ENCODE measurements around the gene COL6A1.
"Not testable (repeated sequence)": the region's sequence is repeated elsewhere in the genome, so short reads cannot be mapped to it uniquely, and the experiment has no call there.

The COL6A1 gene

DNA sequence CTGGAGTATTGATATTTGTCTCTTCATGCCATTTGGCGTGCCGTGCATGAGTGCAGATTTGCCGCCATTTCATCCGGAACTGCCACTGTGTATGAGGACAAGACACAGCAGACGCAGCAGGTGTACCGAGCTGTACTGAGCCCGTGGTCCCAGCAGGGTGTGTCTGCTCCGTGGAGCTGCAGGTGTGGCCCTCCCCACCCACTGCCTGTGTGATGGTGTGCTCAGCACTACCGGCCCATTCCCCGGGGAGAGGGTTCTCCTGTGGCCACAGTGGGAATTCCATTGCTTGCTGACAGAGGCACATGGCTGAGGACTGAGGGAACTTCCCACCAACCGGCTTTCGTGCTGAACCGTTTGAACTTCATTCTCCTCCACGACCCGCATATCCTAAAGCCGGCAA is 34.3 kb upstream of the COL6A1 start:
- no peaks in the 10 kb centered on the region for H3K4me1 ChIP-seq (ENCODE audit: control insufficient read depth, insufficient read depth, low read length, poor library complexity, severe bottlenecking)

DNA sequence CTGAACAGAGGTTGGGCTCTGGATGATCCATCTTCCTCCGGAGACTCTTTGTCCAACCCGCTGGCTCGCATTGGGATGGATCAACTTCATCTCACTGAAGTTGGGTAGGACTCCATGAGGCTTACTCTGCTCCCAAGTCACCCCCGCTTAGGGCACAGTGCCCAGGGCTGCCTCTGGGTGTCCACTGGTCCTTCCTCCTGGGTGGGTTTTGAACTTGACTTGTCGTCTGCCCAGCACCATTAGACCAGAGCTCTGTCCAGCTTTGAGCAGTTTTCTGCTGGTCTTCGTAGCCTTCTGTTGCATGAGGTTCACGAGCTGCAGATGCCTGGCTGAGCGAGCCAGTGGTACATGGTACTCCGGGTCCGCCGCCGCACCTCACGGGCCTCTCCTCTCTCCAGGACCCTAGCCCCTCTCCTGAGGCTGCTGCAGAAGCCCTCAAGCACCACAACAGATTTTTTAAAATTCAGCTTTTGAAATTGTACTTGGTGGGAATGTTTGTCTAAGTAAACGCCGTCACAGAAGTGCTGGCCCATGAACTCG is 33.8 kb upstream of the COL6A1 start:
- Histone ChIP-seq H3K27ac (ENCODE audit: insufficient read depth, low read length, poor library complexity, severe bottlenecking) (no peak overlapping the region), H3K4me1 (ENCODE audit: control insufficient read depth, insufficient read depth, low read length, poor library complexity, severe bottlenecking) (no peaks in the 10 kb centered on the region), H3K27me3 (replicated peaks; ENCODE audit: control insufficient read depth, insufficient read depth, low read length, poor library complexity, severe bottlenecking) (no peaks in the 10 kb centered on the region), H3K4me3 (ENCODE audit: insufficient read depth, low read depth, low read length, poor library complexity, severe bottlenecking) (no peak overlapping the region), H3K36me3 (ENCODE audit: control insufficient read depth, insufficient read depth, low read length) (no peaks in the 10 kb centered on the region), H3K9me3 (ENCODE audit: control insufficient read depth, low read length) (no peaks in the 10 kb centered on the region)
- DNase-seq: no peak

More for the DNA sequence above, 34.3 kb upstream of the COL6A1 start:
- Histone ChIP-seq H3K36me3 (ENCODE audit: control insufficient read depth, insufficient read depth, low read length) (no peaks in the 10 kb centered on the region), H3K4me3 (ENCODE audit: insufficient read depth, low read depth, low read length, poor library complexity, severe bottlenecking) (no peak overlapping the region), H3K9me3 (ENCODE audit: control insufficient read depth, low read length) (no peaks in the 10 kb centered on the region), H3K27ac (ENCODE audit: insufficient read depth, low read length, poor library complexity, severe bottlenecking) (no peak overlapping the region), H3K27me3 (replicated peaks; ENCODE audit: control insufficient read depth, insufficient read depth, low read length, poor library complexity, severe bottlenecking) (no peaks in the 10 kb centered on the region)
- no peak for DNase-seq

DNA sequence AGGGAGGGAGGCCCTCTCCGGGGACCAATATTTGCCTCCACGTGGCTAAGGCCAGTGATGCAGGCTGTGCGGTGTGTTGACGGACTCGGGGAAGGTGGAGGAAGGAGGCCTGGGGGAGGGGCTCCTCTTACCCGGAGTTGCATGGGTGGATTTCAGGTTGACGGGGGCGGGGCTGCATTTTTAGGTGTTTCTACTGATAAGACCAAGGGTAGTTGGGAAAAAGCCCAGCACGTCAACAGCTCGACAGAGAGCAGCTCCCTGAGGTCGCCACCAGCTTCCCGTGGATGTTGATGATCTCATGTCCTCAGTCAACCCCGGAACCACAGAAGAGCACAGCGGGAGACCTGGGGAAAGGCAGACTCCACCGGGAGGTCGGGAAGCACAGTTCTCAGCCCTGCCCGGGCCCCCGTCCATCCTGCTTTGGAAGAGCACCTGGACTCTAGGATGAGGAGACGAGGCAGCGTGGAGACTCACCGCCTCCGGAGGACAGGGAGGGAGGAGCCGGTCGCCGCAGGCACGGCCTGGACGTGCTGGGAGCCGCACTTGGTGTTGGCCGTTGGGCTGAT is 32.9 kb upstream of the COL6A1 start:
- Histone ChIP-seq H3K4me1 (ENCODE audit: control insufficient read depth, insufficient read depth, low read length, poor library complexity, severe bottlenecking) (no peaks in the 10 kb centered on the region), H3K9me3 (ENCODE audit: control insufficient read depth, low read length) (no peaks in the 10 kb centered on the region), H3K27ac (ENCODE audit: insufficient read depth, low read length, poor library complexity, severe bottlenecking) (no peak overlapping the region), H3K36me3 (ENCODE audit: control insufficient read depth, insufficient read depth, low read length) (no peaks in the 10 kb centered on the region), H3K4me3 (ENCODE audit: insufficient read depth, low read depth, low read length, poor library complexity, severe bottlenecking) (no peak overlapping the region), H3K27me3 (replicated peaks; ENCODE audit: control insufficient read depth, insufficient read depth, low read length, poor library complexity, severe bottlenecking) (no peaks in the 10 kb centered on the region)
- DNase-seq: no peak

DNA sequence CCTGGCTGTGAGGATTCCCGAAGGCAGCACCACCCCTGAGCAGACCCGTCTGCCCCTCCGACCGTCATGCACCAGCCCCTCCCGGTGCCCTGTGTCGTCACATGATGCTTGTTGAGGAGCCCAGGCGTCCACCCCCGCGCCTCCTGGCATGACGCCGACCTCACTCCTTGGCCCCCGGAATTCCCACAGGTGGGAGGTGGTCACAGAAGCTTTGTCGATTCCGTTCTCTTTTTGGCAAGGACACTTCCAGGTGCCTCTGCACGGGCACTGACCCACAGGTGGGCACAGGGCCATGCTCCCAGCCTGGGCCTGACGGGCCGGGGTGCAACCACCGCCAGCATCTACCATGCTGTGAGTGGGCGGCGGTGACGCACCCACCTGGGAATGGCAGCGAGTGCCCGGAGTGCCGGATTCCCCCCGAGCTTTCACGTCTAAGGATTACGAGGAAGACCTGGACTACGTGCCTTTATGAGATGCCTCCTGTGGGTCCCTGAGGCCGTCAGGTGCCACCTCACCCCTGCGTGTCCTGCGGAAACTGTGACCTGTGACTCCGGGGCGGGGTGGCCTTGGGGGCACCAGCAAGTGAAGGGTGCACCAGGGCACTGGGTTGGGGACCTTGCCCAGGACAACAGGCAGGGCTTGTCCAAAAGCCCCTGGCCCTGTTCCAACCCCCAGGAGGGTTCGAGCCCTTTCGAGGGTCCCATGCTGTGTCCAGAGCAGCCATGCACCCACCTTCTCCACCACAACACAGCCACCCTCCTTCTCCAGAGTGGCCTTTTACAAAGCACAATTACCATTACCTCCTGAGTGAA is 31.4 kb upstream of the COL6A1 start:
- Histone ChIP-seq H3K27ac (ENCODE audit: insufficient read depth, low read length, poor library complexity, severe bottlenecking) (no peak overlapping the region), H3K9me3 (ENCODE audit: control insufficient read depth, low read length) (no peaks in the 10 kb centered on the region), H3K36me3 (ENCODE audit: control insufficient read depth, insufficient read depth, low read length) (no peaks in the 10 kb centered on the region), H3K4me1 (ENCODE audit: control insufficient read depth, insufficient read depth, low read length, poor library complexity, severe bottlenecking) (no peaks in the 10 kb centered on the region), H3K4me3 (ENCODE audit: insufficient read depth, low read depth, low read length, poor library complexity, severe bottlenecking) (no peak overlapping the region), H3K27me3 (replicated peaks; ENCODE audit: control insufficient read depth, insufficient read depth, low read length, poor library complexity, severe bottlenecking) (no peaks in the 10 kb centered on the region)
- no peak for DNase-seq

DNA sequence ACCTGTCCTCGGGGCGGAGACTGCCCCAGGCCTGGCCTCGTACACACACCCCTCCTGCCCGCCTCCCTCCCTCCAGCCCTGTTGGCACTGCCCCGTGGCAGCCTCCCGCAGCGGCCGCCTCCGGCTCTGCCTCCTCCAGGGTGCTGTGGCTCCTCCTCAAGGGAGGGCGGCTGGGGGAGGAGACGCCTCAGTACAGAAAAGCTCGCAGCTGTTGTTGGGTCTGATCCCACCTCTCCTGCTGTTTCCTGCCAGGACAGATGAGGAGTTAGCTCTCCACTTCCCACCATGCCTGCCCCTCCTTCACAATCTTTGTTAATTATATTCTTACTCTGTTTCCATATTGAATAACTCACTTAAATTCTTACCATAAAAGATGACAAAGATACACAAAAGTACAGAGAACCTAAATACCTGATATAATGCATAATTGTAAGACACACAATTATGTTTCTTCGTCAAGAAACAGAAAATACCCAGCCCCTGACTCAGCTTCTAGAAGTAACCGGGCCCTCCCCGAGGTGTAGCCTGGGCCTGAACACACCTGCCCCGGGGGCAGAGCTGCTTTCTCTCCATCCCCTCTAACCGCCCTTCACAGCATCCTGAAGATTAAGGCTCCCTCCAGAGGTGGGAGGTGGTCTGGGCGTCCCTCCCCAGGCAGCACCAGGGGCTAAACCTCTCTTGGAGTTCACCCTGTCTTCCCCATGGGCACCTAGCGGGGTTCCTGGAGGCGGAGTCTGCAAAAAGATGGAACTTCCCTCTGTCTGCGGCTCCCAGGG is 30.6 kb upstream of the COL6A1 start:
- DNase-seq: no peak
- Histone ChIP-seq H3K4me3 (ENCODE audit: insufficient read depth, low read depth, low read length, poor library complexity, severe bottlenecking) (no peak overlapping the region), H3K36me3 (ENCODE audit: control insufficient read depth, insufficient read depth, low read length) (no peaks in the 10 kb centered on the region), H3K27me3 (replicated peaks; ENCODE audit: control insufficient read depth, insufficient read depth, low read length, poor library complexity, severe bottlenecking) (no peaks in the 10 kb centered on the region), H3K9me3 (ENCODE audit: control insufficient read depth, low read length) (no peaks in the 10 kb centered on the region), H3K4me1 (ENCODE audit: control insufficient read depth, insufficient read depth, low read length, poor library complexity, severe bottlenecking) (no peaks in the 10 kb centered on the region), H3K27ac (ENCODE audit: insufficient read depth, low read length, poor library complexity, severe bottlenecking) (no peak overlapping the region)

DNA sequence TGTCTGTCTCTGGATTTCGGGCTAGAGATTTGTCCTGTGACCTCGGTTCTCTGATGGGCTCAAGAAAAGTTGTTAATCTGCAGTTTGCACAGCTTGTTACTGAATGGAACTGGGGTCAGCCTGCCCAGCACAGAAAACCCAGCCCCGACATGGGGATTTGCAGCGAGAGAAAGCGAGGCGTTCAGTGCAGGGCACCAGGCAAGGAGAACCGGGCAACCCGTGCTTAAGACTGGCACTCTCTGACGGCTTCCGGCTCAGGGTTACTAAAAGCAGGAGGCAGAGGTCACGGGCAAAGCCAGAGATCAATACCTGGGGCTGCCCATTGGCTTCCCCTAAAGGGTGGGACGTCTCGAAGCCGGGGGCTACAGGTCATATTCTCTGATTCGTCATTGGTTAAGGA is 29.9 kb upstream of the COL6A1 start:
- no peaks in the 10 kb centered on the region for H3K9me3 ChIP-seq (ENCODE audit: control insufficient read depth, low read length)
- no peaks in the 10 kb centered on the region for H3K36me3 ChIP-seq (ENCODE audit: control insufficient read depth, insufficient read depth, low read length)
- H3K27ac ChIP-seq (ENCODE audit: insufficient read depth, low read length, poor library complexity, severe bottlenecking): no peak overlapping the region
- H3K4me3 ChIP-seq (ENCODE audit: insufficient read depth, low read depth, low read length, poor library complexity, severe bottlenecking): no peak overlapping the region
- H3K4me1 ChIP-seq (ENCODE audit: control insufficient read depth, insufficient read depth, low read length, poor library complexity, severe bottlenecking): no peaks in the 10 kb centered on the region
- H3K27me3 ChIP-seq (replicated peaks; ENCODE audit: control insufficient read depth, insufficient read depth, low read length, poor library complexity, severe bottlenecking): no peaks in the 10 kb centered on the region
- no peak for DNase-seq

DNA sequence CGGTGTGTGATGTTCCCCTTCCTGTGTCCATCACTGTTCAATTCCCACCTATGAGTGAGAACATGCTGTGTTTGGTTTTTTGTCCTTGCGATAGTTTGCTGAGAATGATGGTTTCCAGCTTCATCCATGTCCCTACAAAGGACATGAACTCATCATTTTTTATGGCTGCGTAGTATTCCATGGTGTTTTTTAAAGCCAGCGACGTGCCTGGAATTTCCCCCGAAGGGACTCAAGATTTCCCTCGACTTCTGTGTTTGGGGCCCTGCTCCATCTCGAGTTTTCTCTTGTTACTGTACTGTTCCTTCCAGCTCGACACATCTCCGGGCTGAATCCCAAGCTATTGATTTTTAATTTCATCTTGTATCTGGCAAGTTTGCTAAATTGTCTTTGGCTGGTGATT is 29.0 kb upstream of the COL6A1 start:
- DNase-seq; H3K4me1 ChIP-seq (ENCODE audit: control insufficient read depth, insufficient read depth, low read length, poor library complexity, severe bottlenecking); H3K9me3 ChIP-seq (ENCODE audit: control insufficient read depth, low read length); H3K27ac ChIP-seq (ENCODE audit: insufficient read depth, low read length, poor library complexity, severe bottlenecking); H3K4me3 ChIP-seq (ENCODE audit: insufficient read depth, low read depth, low read length, poor library complexity, severe bottlenecking); H3K36me3 ChIP-seq (ENCODE audit: control insufficient read depth, insufficient read depth, low read length); H3K27me3 ChIP-seq (replicated peaks; ENCODE audit: control insufficient read depth, insufficient read depth, low read length, poor library complexity, severe bottlenecking): not testable (repeated sequence)

DNA sequence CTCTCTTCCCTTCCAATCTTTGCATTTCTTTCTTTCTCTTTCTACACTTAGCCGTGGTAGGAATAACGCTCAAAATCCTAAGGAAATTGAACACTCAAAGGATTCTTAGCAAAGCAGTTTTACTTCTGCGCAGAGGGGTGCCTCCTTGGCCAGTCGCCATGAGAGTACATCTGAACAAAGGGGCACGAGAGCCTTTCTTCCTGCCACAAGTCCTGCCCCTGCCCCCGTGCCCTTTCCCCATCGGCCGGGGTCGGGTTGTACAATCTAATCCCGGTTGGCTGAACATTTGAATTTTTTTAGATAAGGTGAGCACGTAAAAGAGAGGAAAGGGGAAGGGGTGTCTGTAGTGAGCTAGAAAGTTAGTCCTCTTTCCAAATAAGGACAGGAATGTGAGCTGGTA is 28.6 kb upstream of the COL6A1 start:
- Histone ChIP-seq H3K9me3 (ENCODE audit: control insufficient read depth, low read length) (no peaks in the 10 kb centered on the region), H3K4me1 (ENCODE audit: control insufficient read depth, insufficient read depth, low read length, poor library complexity, severe bottlenecking) (no peaks in the 10 kb centered on the region), H3K36me3 (ENCODE audit: control insufficient read depth, insufficient read depth, low read length) (no peaks in the 10 kb centered on the region), H3K27me3 (replicated peaks; ENCODE audit: control insufficient read depth, insufficient read depth, low read length, poor library complexity, severe bottlenecking) (no peaks in the 10 kb centered on the region), H3K4me3 (ENCODE audit: insufficient read depth, low read depth, low read length, poor library complexity, severe bottlenecking) (no peak overlapping the region), H3K27ac (ENCODE audit: insufficient read depth, low read length, poor library complexity, severe bottlenecking) (no peak overlapping the region)
- no peak for DNase-seq

DNA sequence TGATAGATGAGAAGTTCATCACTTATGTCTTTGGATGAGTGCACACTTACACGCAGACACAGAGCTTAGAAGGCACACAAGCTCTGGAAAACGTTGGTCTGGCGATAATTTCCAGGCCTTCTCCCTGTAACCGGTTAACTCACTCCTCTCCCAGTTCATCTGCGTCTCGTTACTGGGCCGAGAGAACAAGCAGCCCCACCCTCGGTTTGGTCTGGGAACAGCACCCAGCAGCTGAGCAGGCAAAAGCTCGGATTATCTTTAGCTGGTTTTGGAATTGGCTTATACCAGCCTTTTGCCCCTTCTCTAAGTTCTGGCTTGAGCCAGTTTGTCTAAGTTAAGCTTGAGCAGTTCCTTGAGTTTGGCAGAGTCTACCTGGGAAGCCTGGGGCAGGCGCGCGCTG is 27.3 kb upstream of the COL6A1 start:
- H3K9me3 ChIP-seq (ENCODE audit: control insufficient read depth, low read length): no peaks in the 10 kb centered on the region
- no peak for DNase-seq
- no peak overlapping the region for H3K4me3 ChIP-seq (ENCODE audit: insufficient read depth, low read depth, low read length, poor library complexity, severe bottlenecking)
- no peaks in the 10 kb centered on the region for H3K27me3 ChIP-seq (replicated peaks; ENCODE audit: control insufficient read depth, insufficient read depth, low read length, poor library complexity, severe bottlenecking)
- H3K27ac ChIP-seq (ENCODE audit: insufficient read depth, low read length, poor library complexity, severe bottlenecking): no peak overlapping the region
- H3K4me1 ChIP-seq (ENCODE audit: control insufficient read depth, insufficient read depth, low read length, poor library complexity, severe bottlenecking): no peaks in the 10 kb centered on the region
- no peaks in the 10 kb centered on the region for H3K36me3 ChIP-seq (ENCODE audit: control insufficient read depth, insufficient read depth, low read length)

DNA sequence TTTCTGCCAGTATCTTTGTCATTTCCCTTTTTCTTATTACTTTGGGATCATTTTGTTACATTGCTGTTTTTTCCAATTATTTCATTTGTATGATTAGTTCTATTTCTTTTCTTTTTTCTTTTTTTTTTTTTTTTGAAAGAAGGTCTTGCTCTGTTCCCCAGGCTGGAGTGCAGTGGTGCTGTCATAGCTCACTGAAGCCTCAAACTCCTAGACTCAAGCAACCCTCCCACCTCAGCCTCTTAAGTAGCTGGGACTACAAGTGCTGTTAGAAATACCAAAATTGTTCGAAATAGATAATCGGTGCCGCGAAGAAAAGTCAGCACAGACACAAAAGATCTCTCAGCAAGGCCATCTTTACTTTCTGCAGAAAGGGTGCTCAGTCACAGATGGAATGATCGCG is 26.6 kb upstream of the COL6A1 start:
- Histone ChIP-seq H3K4me1 (ENCODE audit: control insufficient read depth, insufficient read depth, low read length, poor library complexity, severe bottlenecking) (no peaks in the 10 kb centered on the region), H3K27me3 (replicated peaks; ENCODE audit: control insufficient read depth, insufficient read depth, low read length, poor library complexity, severe bottlenecking) (no peaks in the 10 kb centered on the region), H3K27ac (ENCODE audit: insufficient read depth, low read length, poor library complexity, severe bottlenecking) (no peak overlapping the region), H3K36me3 (ENCODE audit: control insufficient read depth, insufficient read depth, low read length) (no peaks in the 10 kb centered on the region), H3K9me3 (ENCODE audit: control insufficient read depth, low read length) (no peaks in the 10 kb centered on the region), H3K4me3 (ENCODE audit: insufficient read depth, low read depth, low read length, poor library complexity, severe bottlenecking) (no peak overlapping the region)
- no peak for DNase-seq
